ENCODE measurements around the gene TTR. TPM values are rescaled to one million over a fixed set of nuclear protein-coding genes. Genes with fewer than 3 reads are reported as not detected.

Gene TTR
- polyA plus RNA-seq, 1 of the 3 experiments (the other 2 are of a cell fraction), result not detected

DNA sequence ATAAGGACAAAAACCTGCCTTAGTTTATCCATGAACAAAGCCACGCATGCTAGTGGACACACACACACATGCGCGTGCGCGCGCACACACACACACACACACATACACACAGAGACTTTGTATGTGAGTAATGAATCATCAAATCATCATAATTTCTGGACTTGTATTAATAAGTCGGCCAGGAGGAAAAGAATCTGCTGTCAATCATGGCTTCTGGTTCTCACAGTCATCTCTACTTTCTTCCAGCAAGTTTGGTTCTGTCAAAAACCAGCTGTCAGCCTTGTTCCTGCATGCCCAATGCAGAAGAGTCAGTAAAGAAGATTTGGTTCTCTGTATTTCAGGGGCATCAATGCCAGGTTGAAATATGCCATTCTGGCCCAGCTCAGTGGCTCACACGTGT, 1.1 kb upstream of the TTR start:
- no peak overlapping the region for H3K4me2 ChIP-seq
- no peak overlapping the region for H2AFZ ChIP-seq (ENCODE audit: low read depth)
- no peak for TF ChIP-seq YY1 (IDR thresholded peaks at IDR 0.05; ENCODE audit: low read depth)
- TF ChIP-seq EP300 (IDR thresholded peaks at IDR 0.05; ENCODE audit: borderline replicate concordance in 1 of 2, low read depth in 1 of 2, low read length in 1 of 2), result no peak
- no peak for TF ChIP-seq TCF12 (IDR thresholded peaks at IDR 0.05)
- no peak for TF ChIP-seq RFX5 (IDR thresholded peaks at IDR 0.05; ENCODE audit: low read length)
- TF ChIP-seq TEAD4 (IDR thresholded peaks at IDR 0.05; ENCODE audit: borderline replicate concordance, insufficient read depth), result no peak
- TF ChIP-seq NRF1 (IDR thresholded peaks at IDR 0.05; ENCODE audit: low read depth, low read length), result no peak
- no peak for TF ChIP-seq EZH2phosphoT487 (IDR thresholded peaks at IDR 0.05; ENCODE audit: borderline replicate concordance, low read depth)
- TF ChIP-seq GATA2 (CRISPR knock-in tag; IDR thresholded peaks at IDR 0.05), result no peak
- TF ChIP-seq CHD2 (IDR thresholded peaks at IDR 0.05; ENCODE audit: low read length, partially characterized antibody), result no peak
- TF ChIP-seq, protein P1, sequence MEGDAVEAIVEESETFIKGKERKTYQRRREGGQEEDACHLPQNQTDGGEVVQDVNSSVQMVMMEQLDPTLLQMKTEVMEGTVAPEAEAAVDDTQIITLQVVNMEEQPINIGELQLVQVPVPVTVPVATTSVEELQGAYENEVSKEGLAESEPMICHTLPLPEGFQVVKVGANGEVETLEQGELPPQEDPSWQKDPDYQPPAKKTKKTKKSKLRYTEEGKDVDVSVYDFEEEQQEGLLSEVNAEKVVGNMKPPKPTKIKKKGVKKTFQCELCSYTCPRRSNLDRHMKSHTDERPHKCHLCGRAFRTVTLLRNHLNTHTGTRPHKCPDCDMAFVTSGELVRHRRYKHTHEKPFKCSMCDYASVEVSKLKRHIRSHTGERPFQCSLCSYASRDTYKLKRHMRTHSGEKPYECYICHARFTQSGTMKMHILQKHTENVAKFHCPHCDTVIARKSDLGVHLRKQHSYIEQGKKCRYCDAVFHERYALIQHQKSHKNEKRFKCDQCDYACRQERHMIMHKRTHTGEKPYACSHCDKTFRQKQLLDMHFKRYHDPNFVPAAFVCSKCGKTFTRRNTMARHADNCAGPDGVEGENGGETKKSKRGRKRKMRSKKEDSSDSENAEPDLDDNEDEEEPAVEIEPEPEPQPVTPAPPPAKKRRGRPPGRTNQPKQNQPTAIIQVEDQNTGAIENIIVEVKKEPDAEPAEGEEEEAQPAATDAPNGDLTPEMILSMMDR (IDR thresholded peaks at IDR 0.05), result no peak
- TF ChIP-seq RCOR1 (IDR thresholded peaks at IDR 0.05; ENCODE audit: low read length), result no peak
- TF ChIP-seq, protein P2, sequence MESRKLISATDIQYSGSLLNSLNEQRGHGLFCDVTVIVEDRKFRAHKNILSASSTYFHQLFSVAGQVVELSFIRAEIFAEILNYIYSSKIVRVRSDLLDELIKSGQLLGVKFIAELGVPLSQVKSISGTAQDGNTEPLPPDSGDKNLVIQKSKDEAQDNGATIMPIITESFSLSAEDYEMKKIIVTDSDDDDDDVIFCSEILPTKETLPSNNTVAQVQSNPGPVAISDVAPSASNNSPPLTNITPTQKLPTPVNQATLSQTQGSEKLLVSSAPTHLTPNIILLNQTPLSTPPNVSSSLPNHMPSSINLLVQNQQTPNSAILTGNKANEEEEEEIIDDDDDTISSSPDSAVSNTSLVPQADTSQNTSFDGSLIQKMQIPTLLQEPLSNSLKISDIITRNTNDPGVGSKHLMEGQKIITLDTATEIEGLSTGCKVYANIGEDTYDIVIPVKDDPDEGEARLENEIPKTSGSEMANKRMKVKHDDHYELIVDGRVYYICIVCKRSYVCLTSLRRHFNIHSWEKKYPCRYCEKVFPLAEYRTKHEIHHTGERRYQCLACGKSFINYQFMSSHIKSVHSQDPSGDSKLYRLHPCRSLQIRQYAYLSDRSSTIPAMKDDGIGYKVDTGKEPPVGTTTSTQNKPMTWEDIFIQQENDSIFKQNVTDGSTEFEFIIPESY (IDR thresholded peaks at IDR 0.05; ENCODE audit: borderline replicate concordance, low read depth), result no peak
- TF ChIP-seq SMC3 (IDR thresholded peaks at IDR 0.05; ENCODE audit: low read depth, low read length), result no peak
- TF ChIP-seq, protein P3, sequence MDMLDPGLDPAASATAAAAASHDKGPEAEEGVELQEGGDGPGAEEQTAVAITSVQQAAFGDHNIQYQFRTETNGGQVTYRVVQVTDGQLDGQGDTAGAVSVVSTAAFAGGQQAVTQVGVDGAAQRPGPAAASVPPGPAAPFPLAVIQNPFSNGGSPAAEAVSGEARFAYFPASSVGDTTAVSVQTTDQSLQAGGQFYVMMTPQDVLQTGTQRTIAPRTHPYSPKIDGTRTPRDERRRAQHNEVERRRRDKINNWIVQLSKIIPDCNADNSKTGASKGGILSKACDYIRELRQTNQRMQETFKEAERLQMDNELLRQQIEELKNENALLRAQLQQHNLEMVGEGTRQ (IDR thresholded peaks at IDR 0.05; ENCODE audit: borderline replicate concordance, low read depth, low read length), result no peak
- no peak for TF ChIP-seq MEF2A (IDR thresholded peaks at IDR 0.05; ENCODE audit: borderline replicate concordance, low read depth)
- TF ChIP-seq, protein P4, sequence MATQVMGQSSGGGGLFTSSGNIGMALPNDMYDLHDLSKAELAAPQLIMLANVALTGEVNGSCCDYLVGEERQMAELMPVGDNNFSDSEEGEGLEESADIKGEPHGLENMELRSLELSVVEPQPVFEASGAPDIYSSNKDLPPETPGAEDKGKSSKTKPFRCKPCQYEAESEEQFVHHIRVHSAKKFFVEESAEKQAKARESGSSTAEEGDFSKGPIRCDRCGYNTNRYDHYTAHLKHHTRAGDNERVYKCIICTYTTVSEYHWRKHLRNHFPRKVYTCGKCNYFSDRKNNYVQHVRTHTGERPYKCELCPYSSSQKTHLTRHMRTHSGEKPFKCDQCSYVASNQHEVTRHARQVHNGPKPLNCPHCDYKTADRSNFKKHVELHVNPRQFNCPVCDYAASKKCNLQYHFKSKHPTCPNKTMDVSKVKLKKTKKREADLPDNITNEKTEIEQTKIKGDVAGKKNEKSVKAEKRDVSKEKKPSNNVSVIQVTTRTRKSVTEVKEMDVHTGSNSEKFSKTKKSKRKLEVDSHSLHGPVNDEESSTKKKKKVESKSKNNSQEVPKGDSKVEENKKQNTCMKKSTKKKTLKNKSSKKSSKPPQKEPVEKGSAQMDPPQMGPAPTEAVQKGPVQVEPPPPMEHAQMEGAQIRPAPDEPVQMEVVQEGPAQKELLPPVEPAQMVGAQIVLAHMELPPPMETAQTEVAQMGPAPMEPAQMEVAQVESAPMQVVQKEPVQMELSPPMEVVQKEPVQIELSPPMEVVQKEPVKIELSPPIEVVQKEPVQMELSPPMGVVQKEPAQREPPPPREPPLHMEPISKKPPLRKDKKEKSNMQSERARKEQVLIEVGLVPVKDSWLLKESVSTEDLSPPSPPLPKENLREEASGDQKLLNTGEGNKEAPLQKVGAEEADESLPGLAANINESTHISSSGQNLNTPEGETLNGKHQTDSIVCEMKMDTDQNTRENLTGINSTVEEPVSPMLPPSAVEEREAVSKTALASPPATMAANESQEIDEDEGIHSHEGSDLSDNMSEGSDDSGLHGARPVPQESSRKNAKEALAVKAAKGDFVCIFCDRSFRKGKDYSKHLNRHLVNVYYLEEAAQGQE (IDR thresholded peaks at IDR 0.05; ENCODE audit: low read depth, low read length), result no peak
- no peak for TF ChIP-seq RXRA (IDR thresholded peaks at IDR 0.05; ENCODE audit: borderline replicate concordance, low read depth)
- TF ChIP-seq JUND (IDR thresholded peaks at IDR 0.05), result no peak
- no peak overlapping the region for H3K9ac ChIP-seq
- DNase-seq, result no peak
- no peaks in the 10 kb centered on the region for H3K9me3 ChIP-seq
- WGBS (ENCODE audit: low lambda C conversion rate), result 79% methylated on average over 8 of the region's 8 CpGs
- H3K27ac ChIP-seq (ENCODE audit: low read depth in 2 of 2, low read length in 1 of 2), result no peak overlapping the region
- no peaks in the 10 kb centered on the region for H3K9me2 ChIP-seq
- ChIA-PET CTCF (interaction anchor here (1.7 kb wide), 1 partner anchor 131 kb away, joined by 4 read pairs; no protein-coding TSS in a partner anchor), POLR2A (no interaction called here)
- H3K79me2 ChIP-seq (ENCODE audit: insufficient read depth), result no peaks in the 10 kb centered on the region
- no peaks in the 10 kb centered on the region for H4K20me1 ChIP-seq (ENCODE audit: insufficient read depth)
- H3K4me1 ChIP-seq (ENCODE audit: control insufficient read depth in 1 of 2, insufficient read depth in 2 of 2, low read depth in 1 of 2, low read length in 1 of 2), result peaks cover 0 to 4% of the 10 kb centered on the region in 2 experiments; a peak in 2 of 4 replicates
- no peaks in the 10 kb centered on the region for H3K36me3 ChIP-seq (replicated peaks in 1 of 2; ENCODE audit: control insufficient read depth in 1 of 2, insufficient read depth in 2 of 2, low read length in 1 of 2)
- H3F3A ChIP-seq (replicated peaks; ENCODE audit: insufficient read depth), result peaks cover 7% of the 10 kb centered on the region
- no peak overlapping the region for H3K4me3 ChIP-seq (ENCODE audit: low read depth in 2 of 2, low read length in 1 of 2)
- no peaks in the 10 kb centered on the region for H3K27me3 ChIP-seq (ENCODE audit: insufficient read depth)
